Muscle layer of colon (tissue), 2 donors: Measurements from ENCODE around the gene FAM162A.
"Not testable (repeated sequence)": the region's sequence is repeated elsewhere in the genome, so short reads cannot be mapped to it uniquely, and the experiment has no call there.

ENCODE experiments used
- H3K27ac ChIP-seq: one replicate; pipeline ENCODE4 v1.7.0; 2013; ENCODE audit warnings: low read depth, mild to moderate bottlenecking, low read length, moderate library complexity
- H3K27me3 ChIP-seq, 2 donors: one replicate each; pipeline ENCODE4 v1.7.0; 2013; ENCODE audit warnings: low read length in 2 of 2, mild to moderate bottlenecking in 2 of 2; ENCODE audit not compliant: insufficient read depth in 2 of 2, control insufficient read depth in 1 of 2
- H3K36me3 ChIP-seq: one replicate; pipeline ENCODE4 v1.7.0; 2013; ENCODE audit warnings: mild to moderate bottlenecking, low read length; ENCODE audit not compliant: insufficient read depth
- H3K4me1 ChIP-seq: one replicate; pipeline ENCODE4 v1.7.0; 2013; ENCODE audit warnings: mild to moderate bottlenecking, low read length; ENCODE audit not compliant: insufficient read depth
- H3K4me3 ChIP-seq, 2 donors: one replicate each; pipeline ENCODE4 v1.7.0; 2013; ENCODE audit warnings: low read length in 2 of 2, low read depth in 1 of 2, mild to moderate bottlenecking in 1 of 2, moderate library complexity in 1 of 2
- H3K9ac ChIP-seq: one replicate; pipeline ENCODE4 v1.7.0; 2013; ENCODE audit warnings: low read length
- H3K9me3 ChIP-seq: one replicate; pipeline ENCODE4 v1.7.0; 2013; ENCODE audit warnings: mild to moderate bottlenecking, low read length
- donor health status: abdominal sarcoma.
- donor health status: Adenocarcinoma of cecum.

The FAM162A gene

GRCh38 chr3:122358703-122359032 is 25.3 kb upstream of the FAM162A start:
- Histone ChIP-seq H3K27ac (no peak overlapping the region), H3K4me3 (no peak overlapping the region), H3K4me1 (no peaks in the 10 kb centered on the region), H3K27me3 (no peaks in the 10 kb centered on the region), H3K9ac (no peak overlapping the region), H3K36me3 (peaks cover 26% of the 10 kb centered on the region), H3K9me3 (no peaks in the 10 kb centered on the region)

- H3K9me3 ChIP-seq = no peaks in the 10 kb centered on the region
- no peaks in the 10 kb centered on the region for H3K27me3 ChIP-seq
- H3K4me3 ChIP-seq = no peak overlapping the region
- no peaks in the 10 kb centered on the region for H3K4me1 ChIP-seq
- H3K36me3 ChIP-seq = peaks cover 51% of the 10 kb centered on the region
- no peak overlapping the region for H3K9ac ChIP-seq
- H3K27ac ChIP-seq = no peak overlapping the region
Measured at GRCh38 chr3:122362026-122362425, 22.0 kb upstream of the FAM162A start.

- no peak overlapping the region for H3K9ac ChIP-seq
- no peaks in the 10 kb centered on the region for H3K9me3 ChIP-seq
- H3K4me1 ChIP-seq = no peaks in the 10 kb centered on the region
- H3K4me3 ChIP-seq = no peak overlapping the region
- H3K36me3 ChIP-seq = peaks cover 45% of the 10 kb centered on the region
- no peaks in the 10 kb centered on the region for H3K27me3 ChIP-seq
- no peak overlapping the region for H3K27ac ChIP-seq
Measured at GRCh38 chr3:122364490-122364889, 19.5 kb upstream of the FAM162A start.

- Histone ChIP-seq H3K9me3 (no peaks in the 10 kb centered on the region), H3K4me3 (no peak overlapping the region), H3K4me1 (no peaks in the 10 kb centered on the region), H3K27me3 (no peaks in the 10 kb centered on the region), H3K36me3 (peaks cover 49% of the 10 kb centered on the region), H3K9ac (no peak overlapping the region), H3K27ac (no peak overlapping the region)
Measured at GRCh38 chr3:122365073-122365472, 18.9 kb upstream of the FAM162A start.

- not testable (repeated sequence) for H3K27ac ChIP-seq, H3K9ac ChIP-seq
Measured at GRCh38 chr3:122365582-122366378, 18.2 kb upstream of the FAM162A start.

GRCh38 chr3:122366379-122366749 is 17.6 kb upstream of the FAM162A start:
- Histone ChIP-seq H3K36me3 (peaks cover 49% of the 10 kb centered on the region), H3K27me3 (no peaks in the 10 kb centered on the region), H3K9me3 (no peaks in the 10 kb centered on the region), H3K27ac (no peak overlapping the region), H3K4me3 (no peak overlapping the region), H3K4me1 (no peaks in the 10 kb centered on the region), H3K9ac (no peak overlapping the region)

More at GRCh38 chr3:122365582-122366378, 18.2 kb upstream of the FAM162A start:
- peaks cover 49% of the 10 kb centered on the region for H3K36me3 ChIP-seq
- H3K4me1 ChIP-seq, H3K9me3 ChIP-seq, H3K4me3 ChIP-seq, H3K27me3 ChIP-seq: not testable (repeated sequence)

- Histone ChIP-seq H3K27ac (no peak overlapping the region), H3K4me3 (no peak overlapping the region), H3K27me3 (no peaks in the 10 kb centered on the region), H3K36me3 (peaks cover 7% of the 10 kb centered on the region), H3K4me1 (no peaks in the 10 kb centered on the region), H3K9ac (no peak overlapping the region), H3K9me3 (no peaks in the 10 kb centered on the region)
Measured at GRCh38 chr3:122374034-122374433, 9.9 kb upstream of the FAM162A start.

- no peaks in the 10 kb centered on the region for H3K36me3 ChIP-seq
- H3K27ac ChIP-seq = no peak overlapping the region
- no peak overlapping the region for H3K9ac ChIP-seq
- no peaks in the 10 kb centered on the region for H3K9me3 ChIP-seq
- no peak overlapping the region for H3K4me3 ChIP-seq
- peaks cover 5% of the 10 kb centered on the region for H3K4me1 ChIP-seq
- no peaks in the 10 kb centered on the region for H3K27me3 ChIP-seq
Measured at GRCh38 chr3:122377975-122378374, 6.0 kb upstream of the FAM162A start.

GRCh38 chr3:122382888-122383666 is 905 bp upstream of the FAM162A start, which contains the start of gene MIX23:
MIX23 (minus strand) TSS chr3:122383231; CDS start chr3:122383224, 7 bp downstream.
- peaks cover 19% of the 10 kb centered on the region for H3K36me3 ChIP-seq
- H3K27ac ChIP-seq = peak within 1 kb of the TSS; percentile 98
- peak within 1 kb of the TSS; percentile 57 to 83 for H3K4me3 ChIP-seq
- H3K9ac ChIP-seq = peak within 1 kb of the TSS; percentile 79
- peaks cover 18% of the 10 kb centered on the region for H3K4me1 ChIP-seq
- H3K9me3 ChIP-seq = no peaks in the 10 kb centered on the region
- H3K27me3 ChIP-seq = no peaks in the 10 kb centered on the region

- Histone ChIP-seq H3K36me3 (peaks cover 19% of the 10 kb centered on the region), H3K4me3 (no peak overlapping the region), H3K9me3 (no peaks in the 10 kb centered on the region)
Measured at GRCh38 chr3:122387709-122388108, 3.7 kb downstream of the FAM162A start.

GRCh38 chr3:122389197-122389596 is 5.2 kb downstream of the FAM162A start:
- H3K36me3 ChIP-seq = peaks cover 19% of the 10 kb centered on the region
- H3K4me1 ChIP-seq = peaks cover 18% of the 10 kb centered on the region
- H3K27ac ChIP-seq = no peak overlapping the region

More at GRCh38 chr3:122387709-122388108, 3.7 kb downstream of the FAM162A start:
- Histone ChIP-seq H3K27ac (no peak overlapping the region), H3K27me3 (no peaks in the 10 kb centered on the region), H3K9ac (no peak overlapping the region), H3K4me1 (peaks cover 12% of the 10 kb centered on the region)

More at GRCh38 chr3:122389197-122389596, 5.2 kb downstream of the FAM162A start:
- no peaks in the 10 kb centered on the region for H3K27me3 ChIP-seq
- no peak overlapping the region for H3K9ac ChIP-seq
- H3K4me3 ChIP-seq = no peak overlapping the region
- no peaks in the 10 kb centered on the region for H3K9me3 ChIP-seq
